ENCODE measurements around the gene TMTC2. TPM values are rescaled to one million over a fixed set of nuclear protein-coding genes. Genes with fewer than 3 reads are reported as not detected.

The TMTC2 gene
- total and polyA plus RNA-seq, 2 experiments from 2014 or later, result 0.36 to 5.6 TPM

DNA sequence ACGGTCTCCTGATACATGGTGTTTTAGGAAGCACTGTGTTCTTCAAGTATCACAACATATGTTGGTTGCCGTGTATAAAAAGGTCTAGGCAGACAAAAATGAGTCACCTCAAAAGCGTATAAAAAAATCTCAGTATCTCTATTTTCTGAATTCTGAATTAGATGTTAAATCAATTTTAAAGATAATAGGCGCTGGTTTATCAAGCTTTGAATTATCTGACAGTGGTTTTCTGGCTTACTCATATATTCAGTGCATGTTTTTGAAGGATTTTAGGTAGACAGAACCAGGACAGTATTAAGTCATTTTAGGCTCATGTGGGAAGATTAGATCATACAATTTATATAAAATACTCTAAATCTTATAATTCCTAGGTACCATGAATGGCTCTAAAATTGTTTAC, 110.8 kb downstream of the TMTC2 start:
- Histone ChIP-seq H3K27ac (no peak overlapping the region), H3F3A (ENCODE audit: insufficient read depth) (no peaks in the 10 kb centered on the region), H3K4me3 (no peak overlapping the region), H3K9me2 (ENCODE audit: insufficient read depth) (no peaks in the 10 kb centered on the region), H3K4me2 (ENCODE audit: unreplicated experiment) (no peak overlapping the region), H3K4me1 (ENCODE audit: insufficient read depth) (no peaks in the 10 kb centered on the region), H3K79me2 (ENCODE audit: insufficient read depth) (no peaks in the 10 kb centered on the region), H2AFZ (no peak overlapping the region), H3K9me3 (ENCODE audit: low read depth) (no peaks in the 10 kb centered on the region), H3K9ac (no peak overlapping the region), H4K20me1 (ENCODE audit: insufficient read depth) (no peaks in the 10 kb centered on the region), H3K27me3 (replicated peaks; ENCODE audit: insufficient read depth) (no peaks in the 10 kb centered on the region), H3K36me3 (ENCODE audit: low read depth) (no peaks in the 10 kb centered on the region)
- no peak for DNase-seq
- TF ChIP-seq EZH2phosphoT487 (IDR thresholded peaks at IDR 0.05; ENCODE audit: insufficient read depth, low read depth), result no peak
- TF ChIP-seq EZH2 (IDR thresholded peaks at IDR 0.05; ENCODE audit: insufficient read depth, poor library complexity, severe bottlenecking), result no peak
- WGBS, 2 experiments (ENCODE audit: low coverage in 1 of 2, low lambda C conversion rate in 2 of 2, missing lambda C conversion rate in 2 of 2), result 91 to 92% methylated on average over 4 of the region's 4 CpGs
- in situ Hi-C loops (cut with MboI), result no loop called here

DNA sequence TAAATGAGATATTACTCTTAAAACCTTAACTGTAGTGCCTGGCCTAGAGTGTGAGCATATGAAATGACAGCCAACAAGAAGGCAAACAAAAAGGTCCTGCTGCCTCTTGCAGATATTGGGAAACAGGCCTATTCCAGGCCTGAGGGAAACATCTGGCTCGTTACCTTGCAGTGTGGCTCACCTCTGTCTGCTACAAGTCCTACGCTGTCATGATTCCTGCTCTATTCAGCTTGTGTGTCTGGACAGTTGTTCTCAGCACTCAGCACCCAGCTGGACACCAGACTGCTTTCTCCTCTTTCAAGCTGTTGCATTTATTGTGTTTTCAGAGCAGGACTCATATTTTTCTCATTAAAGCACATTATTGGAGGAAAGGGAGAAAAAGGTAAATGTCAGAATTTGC, 113.5 kb downstream of the TMTC2 start:
- Histone ChIP-seq H3K4me1 (ENCODE audit: insufficient read depth) (no peaks in the 10 kb centered on the region), H3K79me2 (ENCODE audit: insufficient read depth) (no peaks in the 10 kb centered on the region), H4K20me1 (ENCODE audit: insufficient read depth) (no peaks in the 10 kb centered on the region), H3K4me3 (no peak overlapping the region), H3K36me3 (ENCODE audit: low read depth) (no peaks in the 10 kb centered on the region), H2AFZ (no peak overlapping the region), H3F3A (ENCODE audit: insufficient read depth) (no peaks in the 10 kb centered on the region), H3K9ac (no peak overlapping the region), H3K27me3 (replicated peaks; ENCODE audit: insufficient read depth) (no peaks in the 10 kb centered on the region), H3K4me2 (ENCODE audit: unreplicated experiment) (no peak overlapping the region), H3K27ac (no peak overlapping the region), H3K9me3 (ENCODE audit: low read depth) (no peaks in the 10 kb centered on the region), H3K9me2 (ENCODE audit: insufficient read depth) (no peaks in the 10 kb centered on the region)
- no peak for DNase-seq
- WGBS, 2 experiments (ENCODE audit: low coverage in 1 of 2, low lambda C conversion rate in 2 of 2, missing lambda C conversion rate in 2 of 2), result 78 to 86% methylated on average over 2 of the region's 2 CpGs
- TF ChIP-seq EZH2phosphoT487 (IDR thresholded peaks at IDR 0.05; ENCODE audit: insufficient read depth, low read depth), result no peak
- no peak for TF ChIP-seq EZH2 (IDR thresholded peaks at IDR 0.05; ENCODE audit: insufficient read depth, poor library complexity, severe bottlenecking)
- in situ Hi-C loops (cut with MboI), result no loop called here

DNA sequence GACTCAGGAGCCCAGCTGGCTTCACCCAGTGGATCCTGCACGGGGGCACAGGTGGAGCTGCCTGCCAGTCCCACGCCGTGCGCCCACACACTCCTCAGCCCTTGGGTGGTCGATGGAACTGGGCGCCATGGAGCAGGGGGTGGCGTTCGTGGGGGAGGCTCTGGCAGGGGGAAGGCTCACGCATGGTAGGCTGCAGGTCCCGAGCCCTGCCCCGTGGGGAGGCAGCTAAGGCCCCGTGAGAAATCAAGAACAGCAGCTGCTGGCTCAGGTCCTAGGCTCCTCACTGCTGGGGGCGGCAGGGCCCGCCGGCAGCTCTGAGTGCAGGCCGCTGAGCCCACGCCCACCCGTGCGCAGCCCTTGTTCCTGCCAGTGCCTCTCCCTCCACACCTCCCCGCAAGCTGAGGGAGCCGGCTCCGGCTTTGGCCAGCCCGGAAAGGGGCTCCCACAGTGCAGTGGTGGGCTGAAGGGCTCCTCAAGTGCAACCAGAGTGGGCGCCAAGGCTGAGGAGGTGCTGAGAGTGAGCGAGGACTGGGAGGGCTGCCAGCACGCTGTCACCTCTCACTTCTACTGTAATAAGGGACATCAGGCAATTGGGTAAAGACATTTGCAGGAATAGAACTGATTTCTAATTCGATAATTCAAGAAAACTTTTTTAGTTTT, 115.4 kb downstream of the TMTC2 start:
- Histone ChIP-seq H3K9me3 (ENCODE audit: low read depth) (no peaks in the 10 kb centered on the region), H4K20me1 (ENCODE audit: insufficient read depth) (no peaks in the 10 kb centered on the region), H3K36me3 (ENCODE audit: low read depth) (no peaks in the 10 kb centered on the region), H3K9me2 (ENCODE audit: insufficient read depth) (no peaks in the 10 kb centered on the region), H3K79me2 (ENCODE audit: insufficient read depth) (no peaks in the 10 kb centered on the region), H3K9ac (no peak overlapping the region), H3K4me2 (ENCODE audit: unreplicated experiment) (no peak overlapping the region), H2AFZ (no peak overlapping the region), H3K4me1 (ENCODE audit: insufficient read depth) (no peaks in the 10 kb centered on the region), H3K4me3 (no peak overlapping the region), H3F3A (ENCODE audit: insufficient read depth) (no peaks in the 10 kb centered on the region), H3K27me3 (replicated peaks; ENCODE audit: insufficient read depth) (no peaks in the 10 kb centered on the region), H3K27ac (no peak overlapping the region)
- DNase-seq, result no peak
- in situ Hi-C loops (cut with MboI), result no loop called here
- no peak for TF ChIP-seq EZH2 (IDR thresholded peaks at IDR 0.05; ENCODE audit: insufficient read depth, poor library complexity, severe bottlenecking)
- TF ChIP-seq EZH2phosphoT487 (IDR thresholded peaks at IDR 0.05; ENCODE audit: insufficient read depth, low read depth), result no peak
- 91 to 93% methylated on average over 21 to 27 of the region's 27 CpGs for WGBS, 2 experiments (ENCODE audit: low coverage in 1 of 2, low lambda C conversion rate in 2 of 2, missing lambda C conversion rate in 2 of 2)

DNA sequence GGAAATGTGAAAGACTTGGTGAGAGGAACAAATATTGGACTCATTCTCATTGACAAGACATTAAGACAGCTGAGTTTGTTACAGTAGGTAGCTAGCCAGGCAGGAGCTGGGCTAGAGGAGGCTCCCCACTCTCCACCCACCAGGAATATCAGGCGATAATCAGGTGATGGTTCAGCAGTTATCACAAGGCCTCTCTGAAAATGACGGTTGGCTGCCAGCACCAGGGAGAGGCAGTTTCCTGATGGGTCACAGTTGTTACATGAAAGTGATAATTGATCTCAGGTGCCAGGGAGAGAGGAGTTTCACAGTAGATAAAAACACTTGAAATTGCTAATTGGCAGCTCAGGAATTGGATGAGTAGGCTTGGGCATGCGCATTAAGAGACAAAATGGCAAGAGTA, 116.5 kb downstream of the TMTC2 start:
- Histone ChIP-seq H3F3A (ENCODE audit: insufficient read depth) (no peaks in the 10 kb centered on the region), H3K4me3 (no peak overlapping the region), H4K20me1 (ENCODE audit: insufficient read depth) (no peaks in the 10 kb centered on the region), H3K36me3 (ENCODE audit: low read depth) (no peaks in the 10 kb centered on the region), H2AFZ (no peak overlapping the region), H3K27me3 (replicated peaks; ENCODE audit: insufficient read depth) (no peaks in the 10 kb centered on the region), H3K9me2 (ENCODE audit: insufficient read depth) (no peaks in the 10 kb centered on the region), H3K4me1 (ENCODE audit: insufficient read depth) (no peaks in the 10 kb centered on the region), H3K9me3 (ENCODE audit: low read depth) (no peaks in the 10 kb centered on the region), H3K4me2 (ENCODE audit: unreplicated experiment) (no peak overlapping the region), H3K79me2 (ENCODE audit: insufficient read depth) (no peaks in the 10 kb centered on the region), H3K27ac (no peak overlapping the region), H3K9ac (no peak overlapping the region)
- TF ChIP-seq EZH2phosphoT487 (IDR thresholded peaks at IDR 0.05; ENCODE audit: insufficient read depth, low read depth) (no peak), EZH2 (IDR thresholded peaks at IDR 0.05; ENCODE audit: insufficient read depth, poor library complexity, severe bottlenecking) (no peak)
- 83 to 87% methylated on average over 3 of the region's 3 CpGs for WGBS, 2 experiments (ENCODE audit: low coverage in 1 of 2, low lambda C conversion rate in 2 of 2, missing lambda C conversion rate in 2 of 2)
- no peak for DNase-seq
- in situ Hi-C loops (cut with MboI), result no loop called here

Measured in GM23248 (cell line).